ENCODE results near the gene GLRX5.

DNA sequence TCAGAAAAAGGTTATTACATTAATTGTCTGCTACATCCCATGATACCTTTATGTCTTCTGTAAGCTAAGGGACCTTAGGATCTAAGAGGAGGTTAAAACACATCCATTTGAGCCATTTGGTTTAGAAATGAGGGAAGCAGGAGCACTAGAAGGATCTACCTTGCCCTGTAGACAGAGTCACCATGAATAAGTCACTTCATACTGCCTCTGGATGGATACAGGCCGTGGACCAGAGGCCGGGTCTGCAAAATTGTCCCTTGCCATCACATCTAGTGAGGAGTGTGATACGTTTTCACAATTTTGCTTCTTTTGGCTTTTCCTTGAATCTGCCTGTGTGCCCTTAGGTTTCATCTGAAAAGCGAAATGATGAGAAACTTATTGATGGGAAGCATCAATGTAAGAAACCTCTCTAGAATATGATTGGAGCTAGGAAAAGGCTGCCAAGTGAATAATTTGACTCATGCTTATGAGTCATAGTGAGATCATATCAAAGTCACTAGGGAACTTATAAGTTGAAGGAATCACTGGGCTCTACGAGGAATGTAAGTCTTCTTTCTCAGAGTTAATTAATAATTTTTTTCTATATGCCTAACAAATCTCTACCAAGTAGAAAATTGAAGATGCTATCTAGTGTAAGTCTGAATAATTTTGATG is 10.8 kb downstream of the GLRX5 start:
- TF ChIP-seq CTCF (IDR thresholded peaks at IDR 0.05), result no peak
- no peak for TF ChIP-seq POLR2A (IDR thresholded peaks at IDR 0.05)

Data from adrenal gland (tissue), 5 donors.